ENCODE results near the gene U2SURP. TPM values are rescaled to one million over a fixed set of nuclear protein-coding genes. Genes with fewer than 3 reads are reported as not detected.
"Not testable (repeated sequence)": the region's sequence is repeated elsewhere in the genome, so short reads cannot be mapped to it uniquely, and the experiment has no call there.

U2SURP gene
- total and polyA plus RNA-seq, 2 donors (not counting 3 experiments of a cell fraction or from before 2014, with no cell fraction given): 12.6 to 92.4 TPM

- TF ChIP-seq POLR2A (IDR thresholded peaks at IDR 0.05; ENCODE audit: low read depth, low read length): no peak
- TF ChIP-seq MAX (IDR thresholded peaks at IDR 0.05; ENCODE audit: insufficient read depth, insufficient read length): no peak
- no peak for TF ChIP-seq EZH2 (IDR thresholded peaks at IDR 0.05; ENCODE audit: borderline replicate concordance, low read depth, low read length, severe bottlenecking)
- TF ChIP-seq MYC (IDR thresholded peaks at IDR 0.05; ENCODE audit: low read depth, low read length): no peak
- TF ChIP-seq POLR2AphosphoS5 (IDR thresholded peaks at IDR 0.05; ENCODE audit: insufficient read depth, low read depth, low read length): no peak
- no peak for TF ChIP-seq FOS (IDR thresholded peaks at IDR 0.05; ENCODE audit: borderline replicate concordance, insufficient read depth, low read length)
- no peak for TF ChIP-seq JUN (IDR thresholded peaks at IDR 0.05; ENCODE audit: borderline replicate concordance, insufficient read depth, insufficient read length, low read depth)
- TF ChIP-seq CTCF (IDR thresholded peaks at IDR 0.05; ENCODE audit: extremely low read depth in 1 of 2, insufficient read depth in 1 of 2, low read depth in 1 of 2, low read length in 2 of 2): no peak
- TF ChIP-seq GATA2 (IDR thresholded peaks at IDR 0.05; ENCODE audit: insufficient read depth, insufficient read length, low read depth, low read length): no peak
- ChIA-PET POLR2A (no interaction called here), CTCF (interaction anchor here (1.2 to 1.9 kb wide), 2 partner anchors 572 to 602 kb away, joined by 6 to 7 read pairs; no protein-coding TSS in a partner anchor)
- no peaks in the 10 kb centered on the region for H4K20me1 ChIP-seq (replicated peaks; ENCODE audit: control insufficient read depth, extremely low read depth, insufficient read depth, low read length)
- H3K9me3 ChIP-seq (replicated peaks; ENCODE audit: control insufficient read depth, insufficient read depth, low read length): no peaks in the 10 kb centered on the region
- dilution Hi-C loops (cut with MboI; ENCODE audit: extremely low pct_ligation_motif_present, low sequenced_read_pairs): no loop called here
- intact Hi-C loops (cut with micrococcal nuclease): no loop called here
- no peak overlapping the region for H2AFZ ChIP-seq (ENCODE audit: low read depth, low read length)
- BruUV-seq (replicated peaks): no TSS peak
- no peaks in the 10 kb centered on the region for H3K36me3 ChIP-seq (ENCODE audit: control insufficient read depth in 2 of 2, extremely low read depth in 1 of 2, insufficient read depth in 2 of 2, low read length in 2 of 2)
- H3K4me1 ChIP-seq (ENCODE audit: control insufficient read depth, extremely low read depth, insufficient read depth, low read length): no peaks in the 10 kb centered on the region
- no peak overlapping the region for H3K4me3 ChIP-seq (replicated peaks in 1 of 3; ENCODE audit: insufficient read depth in 1 of 3, low read depth in 1 of 3, low read length in 3 of 3)
- no peak overlapping the region for H3K27ac ChIP-seq (ENCODE audit: insufficient read depth, low read depth, low read length)
- FAIRE-seq (no peak), DNase-seq (ENCODE audit: low read depth, low spot score) (no peak)
- no peaks in the 10 kb centered on the region for H3K9me1 ChIP-seq (replicated peaks; ENCODE audit: control insufficient read depth, extremely low read depth, insufficient read depth, low read length)
- H3K27me3 ChIP-seq (ENCODE audit: control insufficient read depth in 2 of 2, insufficient read depth in 2 of 2, low read length in 2 of 2): no peaks in the 10 kb centered on the region
- no peak overlapping the region for H3K4me2 ChIP-seq (ENCODE audit: insufficient read depth, low read length)
- no peaks in the 10 kb centered on the region for H3K79me2 ChIP-seq (ENCODE audit: control insufficient read depth, insufficient read depth, low read length)
- H3K9ac ChIP-seq (replicated peaks; ENCODE audit: extremely low read depth, insufficient read depth, low read length): no peak overlapping the region
Measured at GRCh38 chr3:143071776-143072175, 70.4 kb downstream of the U2SURP start.

GRCh38 chr3:143072298-143073020 lies 71.1 kb downstream of the U2SURP start:
- H3K9me3 ChIP-seq (replicated peaks; ENCODE audit: control insufficient read depth, insufficient read depth, low read length); H3K27ac ChIP-seq (ENCODE audit: insufficient read depth, low read depth, low read length); intact Hi-C loops (cut with micrococcal nuclease); H3K79me2 ChIP-seq (ENCODE audit: control insufficient read depth, insufficient read depth, low read length); H3K4me2 ChIP-seq (ENCODE audit: insufficient read depth, low read length); POLR2A ChIA-PET; DNase-seq (ENCODE audit: low read depth, low spot score); dilution Hi-C loops (cut with MboI; ENCODE audit: extremely low pct_ligation_motif_present, low sequenced_read_pairs); BruUV-seq (replicated peaks); H3K9ac ChIP-seq (replicated peaks; ENCODE audit: extremely low read depth, insufficient read depth, low read length); FAIRE-seq; H3K9me1 ChIP-seq (replicated peaks; ENCODE audit: control insufficient read depth, extremely low read depth, insufficient read depth, low read length); H3K4me3 ChIP-seq (replicated peaks in 1 of 3; ENCODE audit: insufficient read depth in 1 of 3, low read depth in 1 of 3, low read length in 3 of 3); H3K36me3 ChIP-seq (ENCODE audit: control insufficient read depth in 2 of 2, extremely low read depth in 1 of 2, insufficient read depth in 2 of 2, low read length in 2 of 2); H2AFZ ChIP-seq (ENCODE audit: low read depth, low read length); H3K4me1 ChIP-seq (ENCODE audit: control insufficient read depth, extremely low read depth, insufficient read depth, low read length); H4K20me1 ChIP-seq (replicated peaks; ENCODE audit: control insufficient read depth, extremely low read depth, insufficient read depth, low read length); H3K27me3 ChIP-seq (ENCODE audit: control insufficient read depth in 2 of 2, insufficient read depth in 2 of 2, low read length in 2 of 2): not testable (repeated sequence)
- CTCF ChIA-PET: interaction anchor here (1.9 kb wide), 1 partner anchor 572 kb away, joined by 7 read pairs; no protein-coding TSS in a partner anchor
